PC-3 (cell line): Measurements from ENCODE around the gene PLA2G2C. TPM values are rescaled to one million over a fixed set of nuclear protein-coding genes. Genes with fewer than 3 reads are reported as not detected.

Source experiments
- ATAC-seq: fragments of 200-7000 bp; cut with Tn5 transposase; 2 replicates; pipeline ENCODE4 v1.9.1; 2020; ENCODE audit warnings: mild to moderate bottlenecking, moderate library complexity
- BruUV-seq: library from RNA; stranded (reverse); fragments of 400-500 nt; replicated peaks from 2 replicates; lab custom pipeline; 2021; lab: Mats Ljungman, UMichigan
- CTCF ChIA-PET: fragments of 300-600 bp; sonication (Branson Sonifier 250); formaldehyde crosslinking; loops from one replicate; lab custom pipeline; 2022; ENCODE audit warnings: antibody characterized with exemption; lab: Charles Lee
- POLR2A ChIA-PET: fragments of 300-600 bp; sonication (Branson Sonifier 250); formaldehyde crosslinking; loops from one replicate; lab custom pipeline; 2022; ENCODE audit warnings: antibody characterized with exemption; ENCODE audit not compliant: unreplicated experiment; lab: Charles Lee
- DNase-seq: peaks from one replicate; pipeline ENCODE4 v3.0.0-alpha.2; 2015
- H2AFZ ChIP-seq: fragments of 300-600 bp; sonication (generic); 2 replicates; pipeline ENCODE4 v1.6.0; 2016; ENCODE audit warnings: antibody characterized with exemption, low read length
- H3F3A ChIP-seq: fragments of 300-600 bp; sonication (generic); one replicate; pipeline ENCODE4 v1.6.0; 2017; ENCODE audit warnings: antibody characterized with exemption, low read length, control low read depth, mild to moderate bottlenecking; ENCODE audit not compliant: unreplicated experiment
- H3K27ac ChIP-seq: fragments of 300-600 bp; sonication (generic); 2 replicates; pipeline ENCODE4 v1.5.1; 2016; ENCODE audit warnings: mild to moderate bottlenecking, low read length
- H3K27me3 ChIP-seq: fragments of 300-600 bp; sonication (generic); 2 replicates; pipeline ENCODE4 v1.6.1; 2016; ENCODE audit warnings: low read length, mixed read lengths
- H3K36me3 ChIP-seq: fragments of 300-600 bp; sonication (generic); 2 replicates; pipeline ENCODE4 v1.6.1; 2016; ENCODE audit warnings: low read depth, mixed run types, low read length, mixed read lengths
- H3K4me1 ChIP-seq: fragments of 300-600 bp; sonication (generic); 2 replicates; pipeline ENCODE4 v1.5.1; 2016; ENCODE audit warnings: low read length; ENCODE audit not compliant: insufficient read depth
- H3K4me2 ChIP-seq: fragments of 300-600 bp; sonication (generic); 2 replicates; pipeline ENCODE4 v1.6.0; 2016; ENCODE audit warnings: low read length
- H3K4me3 ChIP-seq: fragments of 300-600 bp; sonication (generic); 2 replicates; pipeline ENCODE4 v1.5.1; 2016; ENCODE audit warnings: mild to moderate bottlenecking, low read length, mixed read lengths
- H3K79me2 ChIP-seq: fragments of 300-600 bp; sonication (generic); 2 replicates; pipeline ENCODE4 v1.6.1; 2017; ENCODE audit warnings: low read length, mixed read lengths
- H3K9ac ChIP-seq: fragments of 300-600 bp; sonication (generic); 2 replicates; pipeline ENCODE4 v1.6.0; 2016; ENCODE audit warnings: mild to moderate bottlenecking, low read length
- H3K9me2 ChIP-seq: fragments of 300-600 bp; sonication (generic); replicated peaks from 2 replicates; pipeline ENCODE4 v1.6.1; 2016; ENCODE audit warnings: mixed run types, low read length, mixed read lengths
- H3K9me3 ChIP-seq: fragments of 300-600 bp; sonication (generic); 2 replicates; pipeline ENCODE4 v1.6.1; 2016; ENCODE audit warnings: low read length, mixed read lengths
- H4K20me1 ChIP-seq: fragments of 300-600 bp; sonication (generic); 2 replicates; pipeline ENCODE4 v1.6.1; 2016; ENCODE audit warnings: low read length, mixed read lengths
- EZH2 ChIP-seq: fragments of 300-600 bp; sonication (generic); IDR thresholded peaks from one replicate; pipeline ENCODE4 v1.6.1; 2017; ENCODE audit warnings: antibody characterized with exemption, mild to moderate bottlenecking, low read length; ENCODE audit not compliant: unreplicated experiment
- EZH2phosphoT487 ChIP-seq: fragments of 300-600 bp; sonication (generic); IDR thresholded peaks from 2 replicates; pipeline ENCODE4 v1.6.1; 2018; ENCODE audit warnings: mild to moderate bottlenecking, antibody characterized with exemption, low read length, borderline replicate concordance
- intact Hi-C: fragments of 100-400 bp; cut with micrococcal nuclease; formaldehyde crosslinking; loops from 2 replicates; pipeline ENCODE4 v1.9.0; 2023
- total RNA-seq: library from RNA; depleted of rRNA; stranded (reverse); fragments of >200 nt; gene quantifications from 2 replicates; pipeline ENCODE4 v1.2.3, GENCODE V29; 2014
- TF ChIP-seq, protein P1 (sequence below): fragments of 300-600 bp; sonication (generic); conservative IDR thresholded peaks from 2 replicates; pipeline ENCODE4 v1.5.1; 2017; ENCODE audit warnings: antibody characterized with exemption, low read depth, mild to moderate bottlenecking, low read length

PLA2G2C gene
- total RNA-seq, 1 experiment from 2014 or later, result not detected

DNA sequence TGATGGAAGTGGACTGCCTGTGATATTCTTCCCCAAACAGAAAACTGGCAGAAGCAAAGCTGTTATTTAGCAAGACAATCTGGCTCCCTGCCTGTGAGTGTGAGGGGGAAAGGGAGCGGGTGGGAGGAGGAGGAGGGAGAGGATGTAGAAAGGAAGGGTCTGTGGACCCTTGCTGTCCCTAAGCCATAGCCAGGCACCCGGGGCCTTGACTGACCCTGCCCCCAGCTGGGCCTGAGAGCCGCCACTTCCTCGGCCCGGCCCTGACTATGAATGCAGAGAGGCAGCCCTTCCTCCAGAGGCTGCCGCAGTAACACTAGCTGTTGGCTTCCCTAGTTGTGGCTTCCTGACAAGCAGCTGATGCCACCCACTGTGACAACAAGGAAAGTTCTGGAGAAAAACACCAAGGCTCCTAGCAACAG lies 33.3 kb downstream of the PLA2G2C start:
- no TSS peak for BruUV-seq
- no peak for TF ChIP-seq EZH2phosphoT487
- TF ChIP-seq, protein P1, sequence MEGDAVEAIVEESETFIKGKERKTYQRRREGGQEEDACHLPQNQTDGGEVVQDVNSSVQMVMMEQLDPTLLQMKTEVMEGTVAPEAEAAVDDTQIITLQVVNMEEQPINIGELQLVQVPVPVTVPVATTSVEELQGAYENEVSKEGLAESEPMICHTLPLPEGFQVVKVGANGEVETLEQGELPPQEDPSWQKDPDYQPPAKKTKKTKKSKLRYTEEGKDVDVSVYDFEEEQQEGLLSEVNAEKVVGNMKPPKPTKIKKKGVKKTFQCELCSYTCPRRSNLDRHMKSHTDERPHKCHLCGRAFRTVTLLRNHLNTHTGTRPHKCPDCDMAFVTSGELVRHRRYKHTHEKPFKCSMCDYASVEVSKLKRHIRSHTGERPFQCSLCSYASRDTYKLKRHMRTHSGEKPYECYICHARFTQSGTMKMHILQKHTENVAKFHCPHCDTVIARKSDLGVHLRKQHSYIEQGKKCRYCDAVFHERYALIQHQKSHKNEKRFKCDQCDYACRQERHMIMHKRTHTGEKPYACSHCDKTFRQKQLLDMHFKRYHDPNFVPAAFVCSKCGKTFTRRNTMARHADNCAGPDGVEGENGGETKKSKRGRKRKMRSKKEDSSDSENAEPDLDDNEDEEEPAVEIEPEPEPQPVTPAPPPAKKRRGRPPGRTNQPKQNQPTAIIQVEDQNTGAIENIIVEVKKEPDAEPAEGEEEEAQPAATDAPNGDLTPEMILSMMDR, result no peak
- no peak for TF ChIP-seq EZH2
- Histone ChIP-seq H3K27me3 (no peaks in the 10 kb centered on the region), H3K79me2 (no peaks in the 10 kb centered on the region), H3K9ac (no peak overlapping the region), H3K27ac (no peak overlapping the region), H3K9me2 (no peaks in the 10 kb centered on the region), H3K4me1 (0 out of 2 replicates have a peak, but pooled peaks cover 5% of the 10 kb centered on the region), H3K9me3 (no peaks in the 10 kb centered on the region), H3F3A (no peaks in the 10 kb centered on the region), H3K36me3 (no peaks in the 10 kb centered on the region), H3K4me2 (no peak overlapping the region), H2AFZ (no peak overlapping the region), H3K4me3 (no peak overlapping the region), H4K20me1 (no peaks in the 10 kb centered on the region)
- intact Hi-C loops, result loop anchor here (1.0 to 5.0 kb wide), 5 partner anchors 52 to 339 kb away; partner anchors contain the start of gene OTUD3
- ChIA-PET POLR2A (no interaction called here), CTCF (no interaction called here)
- DNase-seq, result no peak
- no peak for ATAC-seq

DNA sequence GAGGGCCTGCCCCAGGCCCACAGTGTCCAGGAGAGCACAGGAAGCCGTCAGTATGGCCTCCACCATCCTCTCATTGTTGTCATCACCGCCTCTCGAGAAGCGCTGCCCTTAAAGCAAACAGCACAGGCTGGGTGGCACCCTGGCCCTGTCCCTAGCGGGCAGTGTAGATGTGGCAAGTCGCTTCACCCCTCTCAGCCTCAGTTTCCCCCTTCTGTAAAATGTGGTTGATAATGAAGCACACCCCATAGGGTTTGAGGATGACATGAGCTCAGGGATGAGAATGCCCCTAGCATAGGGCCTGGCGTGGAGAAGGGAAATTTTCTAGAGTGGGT lies 33.8 kb downstream of the PLA2G2C start:
- peak overlapping the region; percentile 94; the same call in 1 of the 2 replicates for H3K4me2 ChIP-seq
- H3K27me3 ChIP-seq, result no peaks in the 10 kb centered on the region
- H3K79me2 ChIP-seq, result no peaks in the 10 kb centered on the region
- DNase-seq (no peak), ATAC-seq (no peak)
- CTCF ChIA-PET, result interaction anchor here (0.6 to 1.4 kb wide), 3 partner anchors 17 to 235 kb away, joined by 3 to 11 read pairs (median 3); no protein-coding TSS in a partner anchor
- POLR2A ChIA-PET, result no interaction called here
- BruUV-seq, result no TSS peak
- no peaks in the 10 kb centered on the region for H4K20me1 ChIP-seq
- no peak overlapping the region for H3K4me3 ChIP-seq
- H3F3A ChIP-seq, result no peaks in the 10 kb centered on the region
- no peak overlapping the region for H3K27ac ChIP-seq
- no peaks in the 10 kb centered on the region for H3K9me2 ChIP-seq
- 0 out of 2 replicates have a peak, but pooled peaks cover 5% of the 10 kb centered on the region for H3K4me1 ChIP-seq
- no peak overlapping the region for H3K9ac ChIP-seq
- TF ChIP-seq EZH2phosphoT487, result no peak
- TF ChIP-seq EZH2, result no peak
- TF ChIP-seq, protein P1, result peak; percentile 22; the same call in 1 of the 2 replicates
- no peaks in the 10 kb centered on the region for H3K36me3 ChIP-seq
- peak overlapping the region; percentile 96; the same call in 1 of the 2 replicates for H2AFZ ChIP-seq
- no peaks in the 10 kb centered on the region for H3K9me3 ChIP-seq
- intact Hi-C loops, result loop anchor here (1.0 to 5.0 kb wide), 5 partner anchors 51 to 340 kb away; partner anchors contain the start of gene OTUD3
